Ascending aorta (tissue), 2 donors: Measurements from ENCODE around the gene DSE. TPM values are rescaled to one million over a fixed set of nuclear protein-coding genes. Genes with fewer than 3 reads are reported as not detected.

Experiments
- DNase-seq, 2 donors: peaks; one replicate each; pipeline ENCODE4 v3.0.0-alpha.2; 2019; ENCODE audit warnings: low spot score in 2 of 2
- H3K27ac ChIP-seq, 2 donors: fragments of 200-600 bp; sonication (generic); one replicate each; pipeline ENCODE4 v1.5.1; 2016 to 2017; ENCODE audit warnings: mild to moderate bottlenecking in 1 of 2
- H3K27me3 ChIP-seq: fragments of 200-600 bp; sonication (generic); one replicate; pipeline ENCODE4 v1.5.1; 2017
- H3K36me3 ChIP-seq, 2 donors: fragments of 200-600 bp; sonication (generic); one replicate each; pipeline ENCODE4 v1.5.1; 2016
- H3K4me1 ChIP-seq, 2 donors: fragments of 200-600 bp; sonication (generic); one replicate each; pipeline ENCODE4 v1.5.1; 2016 to 2017; ENCODE audit warnings: mild to moderate bottlenecking in 1 of 2
- H3K4me3 ChIP-seq, 2 donors: fragments of 200-600 bp; sonication (generic); one replicate each; pipeline ENCODE4 v1.5.1; 2016 to 2017; ENCODE audit warnings: mild to moderate bottlenecking in 1 of 2
- H3K9me3 ChIP-seq, 2 donors: fragments of 200-600 bp; sonication (generic); one replicate each; pipeline ENCODE4 v1.5.1; 2016
- CTCF ChIP-seq, 3 experiments: fragments of 200-600 bp in 2 of 3; fragments of 450-650 bp in 1 of 3; sonication (generic) in 2 of 3; IDR thresholded peaks; one replicate each; pipeline ENCODE4 v1.5.1; 2016 to 2019; ENCODE audit warnings: antibody characterized with exemption in 3 of 3, mild to moderate bottlenecking in 1 of 3, moderate library complexity in 1 of 3
- intact Hi-C: fragments of 100-400 bp; cut with DNase I; formaldehyde crosslinking; loops from one replicate; pipeline ENCODE4 v1.15.1; 2023
- total RNA-seq: library from RNA; depleted of rRNA; stranded (reverse); fragments of >200 nt; gene quantifications from one replicate; pipeline ENCODE4 v1.1.0, GENCODE V29; 2016

DSE gene
- total RNA-seq, 1 donor from 2014 or later, result 27.6 TPM

GRCh38 chr6:116465246-116465645, 94.5 kb downstream of the DSE start:
- no peak for TF ChIP-seq CTCF (IDR thresholded peaks at IDR 0.05)
- Histone ChIP-seq H3K9me3 (no peaks in the 10 kb centered on the region), H3K27ac (no peak overlapping the region), H3K36me3 (no peaks in the 10 kb centered on the region), H3K4me1 (peaks cover 0 to 2% of the 10 kb centered on the region in 2 donors), H3K27me3 (no peaks in the 10 kb centered on the region), H3K4me3 (no peak overlapping the region)
- intact Hi-C loops, result no loop called here
- no peak for DNase-seq

GRCh38 chr6:116467096-116467495, 96.3 kb downstream of the DSE start:
- Histone ChIP-seq H3K4me3 (no peak overlapping the region), H3K27me3 (no peaks in the 10 kb centered on the region), H3K27ac (no peak overlapping the region), H3K9me3 (no peaks in the 10 kb centered on the region), H3K36me3 (no peaks in the 10 kb centered on the region), H3K4me1 (peaks cover 0 to 2% of the 10 kb centered on the region in 2 donors)
- DNase-seq, result no peak
- intact Hi-C loops, result no loop called here
- no peak for TF ChIP-seq CTCF (IDR thresholded peaks at IDR 0.05)

- intact Hi-C loops, result no loop called here
- Histone ChIP-seq H3K9me3 (no peaks in the 10 kb centered on the region), H3K4me3 (no peak overlapping the region), H3K27ac (no peak overlapping the region), H3K36me3 (no peaks in the 10 kb centered on the region), H3K4me1 (peaks cover 0 to 1% of the 10 kb centered on the region in 2 donors), H3K27me3 (no peaks in the 10 kb centered on the region)
- TF ChIP-seq CTCF (IDR thresholded peaks at IDR 0.05), result no peak
- DNase-seq, result no peak
Observed at GRCh38 chr6:116467514-116467913, 96.8 kb downstream of the DSE start.

- intact Hi-C loops, result no loop called here
Observed at GRCh38 chr6:116468293-116468692, 97.5 kb downstream of the DSE start.

GRCh38 chr6:116471531-116471930, 100.8 kb downstream of the DSE start:
- Histone ChIP-seq H3K27me3 (no peaks in the 10 kb centered on the region), H3K27ac (no peak overlapping the region), H3K4me1 (no peaks in the 10 kb centered on the region), H3K36me3 (no peaks in the 10 kb centered on the region), H3K9me3 (no peaks in the 10 kb centered on the region), H3K4me3 (no peak overlapping the region)
- intact Hi-C loops, result no loop called here
- DNase-seq, result no peak
- TF ChIP-seq CTCF (IDR thresholded peaks at IDR 0.05), result no peak

More at GRCh38 chr6:116468293-116468692, 97.5 kb downstream of the DSE start:
- TF ChIP-seq CTCF (IDR thresholded peaks at IDR 0.05), result no peak
- Histone ChIP-seq H3K4me3 (no peak overlapping the region), H3K36me3 (no peaks in the 10 kb centered on the region), H3K27me3 (no peaks in the 10 kb centered on the region), H3K27ac (no peak overlapping the region), H3K9me3 (no peaks in the 10 kb centered on the region), H3K4me1 (no peaks in the 10 kb centered on the region)
- DNase-seq, result no peak

- no peak overlapping the region for H3K27ac ChIP-seq
- H3K36me3 ChIP-seq, result no peaks in the 10 kb centered on the region
- no peak for DNase-seq
- H3K4me3 ChIP-seq, result no peak overlapping the region
- intact Hi-C loops, result no loop called here
- H3K27me3 ChIP-seq, result no peaks in the 10 kb centered on the region
- H3K4me1 ChIP-seq, result no peaks in the 10 kb centered on the region
- TF ChIP-seq CTCF (IDR thresholded peaks at IDR 0.05), result no peak
- no peaks in the 10 kb centered on the region for H3K9me3 ChIP-seq
Observed at GRCh38 chr6:116472706-116473105, 102.0 kb downstream of the DSE start.
